Measurements from ENCODE around the gene RNF157. TPM values are rescaled to one million over a fixed set of nuclear protein-coding genes. Genes with fewer than 3 reads are reported as not detected.
A peak's percentile ranks its signal among the peaks of the same experiment; 100 is the strongest.

RNF157 gene
- total and polyA plus RNA-seq, 11 donors, result 3.6 to 7.4 (median 5.2) TPM

GRCh38 chr17:76104140-76104895, 136.0 kb downstream of the RNF157 start:
- Histone ChIP-seq H3K27me3 (no peaks in the 10 kb centered on the region), H3K4me3 (peak overlapping the region; percentile 48 to 97 (median 78)), H3K36me3 (peaks cover 0 to 27% (median 26%) of the 10 kb centered on the region in 9 donors), H3K4me1 (peaks cover 0 to 26% (median 15%) of the 10 kb centered on the region in 12 donors), H3K27ac (peak overlapping the region; percentile 49 to 91 (median 78)), H3K9me3 (no peaks in the 10 kb centered on the region)
- DNase-seq (no peak), ATAC-seq (peak in 1 of 4 donors; percentile 5)
- WGBS, 4 donors, result 83 to 93% (median 89%) methylated on average over 25 to 29 of the region's 29 CpGs
- intact Hi-C loops (cut with DNase I), result no loop called here
- TF ChIP-seq, protein P1, sequence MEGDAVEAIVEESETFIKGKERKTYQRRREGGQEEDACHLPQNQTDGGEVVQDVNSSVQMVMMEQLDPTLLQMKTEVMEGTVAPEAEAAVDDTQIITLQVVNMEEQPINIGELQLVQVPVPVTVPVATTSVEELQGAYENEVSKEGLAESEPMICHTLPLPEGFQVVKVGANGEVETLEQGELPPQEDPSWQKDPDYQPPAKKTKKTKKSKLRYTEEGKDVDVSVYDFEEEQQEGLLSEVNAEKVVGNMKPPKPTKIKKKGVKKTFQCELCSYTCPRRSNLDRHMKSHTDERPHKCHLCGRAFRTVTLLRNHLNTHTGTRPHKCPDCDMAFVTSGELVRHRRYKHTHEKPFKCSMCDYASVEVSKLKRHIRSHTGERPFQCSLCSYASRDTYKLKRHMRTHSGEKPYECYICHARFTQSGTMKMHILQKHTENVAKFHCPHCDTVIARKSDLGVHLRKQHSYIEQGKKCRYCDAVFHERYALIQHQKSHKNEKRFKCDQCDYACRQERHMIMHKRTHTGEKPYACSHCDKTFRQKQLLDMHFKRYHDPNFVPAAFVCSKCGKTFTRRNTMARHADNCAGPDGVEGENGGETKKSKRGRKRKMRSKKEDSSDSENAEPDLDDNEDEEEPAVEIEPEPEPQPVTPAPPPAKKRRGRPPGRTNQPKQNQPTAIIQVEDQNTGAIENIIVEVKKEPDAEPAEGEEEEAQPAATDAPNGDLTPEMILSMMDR (IDR thresholded peaks at IDR 0.05), result no peak
- no peak for TF ChIP-seq POLR2A (IDR thresholded peaks at IDR 0.05)

DNA sequence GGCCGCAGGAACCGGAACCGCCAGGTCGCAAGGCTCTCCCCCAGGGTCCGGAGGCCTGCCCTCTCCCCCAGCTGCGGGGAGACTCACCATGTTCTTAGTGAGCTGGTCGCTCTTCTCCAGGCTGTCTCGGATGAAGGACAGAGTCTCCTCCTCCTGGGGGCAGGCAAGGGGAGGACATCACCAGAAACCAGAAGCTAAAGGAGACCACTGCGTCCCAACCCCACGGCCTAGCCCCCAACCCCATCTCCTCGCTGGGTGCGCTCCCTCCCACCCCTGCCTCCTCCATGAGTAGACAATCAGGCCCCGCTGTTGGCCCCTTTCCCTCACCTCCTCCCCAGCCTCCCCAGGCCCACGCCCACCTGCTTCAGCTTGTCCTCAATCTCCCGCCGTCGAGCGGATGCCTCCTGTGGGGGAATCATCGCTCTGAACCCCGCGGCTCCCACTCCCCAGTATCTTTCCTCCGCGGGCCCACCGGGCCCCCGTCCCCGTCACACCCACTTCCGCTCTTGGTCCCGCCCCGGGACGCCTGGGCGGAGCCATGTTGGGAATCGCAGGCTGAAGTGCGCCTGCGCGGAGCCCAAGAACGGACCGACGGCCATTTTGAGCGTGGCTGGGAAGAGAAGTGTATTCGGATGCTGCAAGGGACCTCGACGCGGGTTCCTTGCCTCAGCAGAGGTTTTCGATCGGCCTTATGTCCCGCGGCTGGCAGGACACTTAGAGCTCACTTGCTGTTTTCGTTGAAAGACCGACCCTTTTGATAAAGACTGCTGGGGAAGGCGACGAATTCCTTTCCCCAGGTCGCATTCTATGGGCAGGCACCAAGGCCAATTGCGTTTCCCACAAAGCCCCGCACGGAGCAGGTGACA, 136.8 kb downstream of the RNF157 start, which contains the start of gene EXOC7:
Gene EXOC7 (minus strand): TSS at position 514 of the 866 bp plus-strand sequence. CDS start 95 bp downstream, at position 419.
- ATAC-seq (peak; percentile 97 to 99 (median 98)), DNase-seq (peak; percentile 92 to 95 (median 93))
- intact Hi-C loops (cut with DNase I), result no loop called here
- 4 to 6% (median 4%) methylated on average over 35 to 55 of the region's 55 CpGs for WGBS, 4 donors
- Histone ChIP-seq H3K36me3 (peaks cover 0 to 35% (median 32%) of the 10 kb centered on the region in 9 donors), H3K27ac (peak within 1 kb of the TSS; percentile 49 to 91 (median 78)), H3K9me3 (no peaks in the 10 kb centered on the region), H3K4me1 (peaks cover 0 to 26% (median 15%) of the 10 kb centered on the region in 12 donors), H3K27me3 (no peaks in the 10 kb centered on the region), H3K4me3 (peak within 1 kb of the TSS; percentile 48 to 97 (median 78))
- peak in 1 of 2 donors; percentile 57 for TF ChIP-seq POLR2A (IDR thresholded peaks at IDR 0.05)
- TF ChIP-seq, protein P1 (IDR thresholded peaks at IDR 0.05), result peak in 2 of 12 donors; percentile 3 to 12

DNA sequence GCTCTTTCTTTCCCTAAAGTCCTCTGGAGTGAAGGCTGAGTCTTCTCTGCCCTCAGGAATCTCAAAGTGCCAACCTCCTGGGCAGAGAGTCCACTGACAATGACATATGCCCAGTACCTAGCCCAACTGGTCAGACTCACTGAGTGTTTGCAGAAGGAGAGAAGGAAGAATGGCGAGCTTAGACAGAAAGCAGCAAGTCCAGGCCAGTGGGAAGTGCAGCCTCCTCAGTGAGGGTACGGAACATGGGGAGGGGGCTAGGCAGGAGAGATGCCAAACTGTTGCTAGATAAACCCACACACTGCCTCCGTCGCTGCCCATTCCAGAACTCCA, 137.4 kb downstream of the RNF157 start:
- Histone ChIP-seq H3K27ac (peak overlapping the region in 11 of 12 donors; percentile 49 to 91 (median 82)), H3K4me3 (peak overlapping the region; percentile 48 to 97 (median 78)), H3K27me3 (no peaks in the 10 kb centered on the region), H3K9me3 (no peaks in the 10 kb centered on the region), H3K36me3 (peaks cover 0 to 41% (median 35%) of the 10 kb centered on the region in 9 donors), H3K4me1 (peaks cover 0 to 26% (median 15%) of the 10 kb centered on the region in 12 donors)
- TF ChIP-seq POLR2A (IDR thresholded peaks at IDR 0.05), result no peak
- TF ChIP-seq, protein P1 (IDR thresholded peaks at IDR 0.05), result no peak
- intact Hi-C loops (cut with DNase I), result no loop called here
- peak in 1 of 4 donors; percentile 2 for ATAC-seq
- 3 to 4% (median 3%) methylated on average over 4 of the region's 4 CpGs for WGBS, 4 donors
- no peak for DNase-seq

Data from heart left ventricle (tissue), 16 donors.